ENCODE data around the gene ZCCHC18.
A peak's percentile ranks its signal among the peaks of the same experiment; 100 is the strongest.
"Not testable (repeated sequence)": the region's sequence is repeated elsewhere in the genome, so short reads cannot be mapped to it uniquely, and the experiment has no call there.

The ZCCHC18 gene

GRCh38 chrX:104112326-104112951 lies at the start of gene ZCCHC18:
ZCCHC18 (plus strand) TSS chrX:104112523; CDS start chrX:104114112, 1,589 bp downstream.
- DNase-seq, result no peak

GRCh38 chrX:104062636-104063035 lies 49.7 kb upstream of the ZCCHC18 start:
- not testable (repeated sequence) for DNase-seq

GRCh38 chrX:104075778-104076445 lies 36.4 kb upstream of the ZCCHC18 start, which contains the start of gene TMSB15C:
TMSB15C (minus strand) TSS chrX:104076236.
- not testable (repeated sequence) for DNase-seq

DNA sequence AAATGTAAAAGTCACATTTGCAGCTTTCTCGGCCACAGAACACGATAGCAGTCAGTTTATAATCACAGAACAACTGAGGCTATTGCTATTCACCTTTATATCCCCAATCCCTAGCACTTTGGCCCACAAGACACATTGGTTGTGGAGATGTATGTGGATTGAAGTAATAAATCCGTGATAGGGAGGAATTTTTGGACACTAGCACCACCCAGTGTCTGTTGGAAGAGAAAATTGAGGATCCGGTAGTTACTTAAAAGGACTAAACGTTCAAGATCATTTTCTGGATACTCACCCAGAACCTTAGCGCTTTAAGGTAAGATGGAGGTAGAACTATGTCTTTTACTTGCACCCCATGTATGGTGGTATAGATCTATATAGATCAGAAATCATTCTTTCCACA lies 34.5 kb upstream of the ZCCHC18 start:
- DNase-seq, result not testable (repeated sequence)

- no peak for DNase-seq
Measured at GRCh38 chrX:104084063-104084462, 28.3 kb upstream of the ZCCHC18 start.

DNA sequence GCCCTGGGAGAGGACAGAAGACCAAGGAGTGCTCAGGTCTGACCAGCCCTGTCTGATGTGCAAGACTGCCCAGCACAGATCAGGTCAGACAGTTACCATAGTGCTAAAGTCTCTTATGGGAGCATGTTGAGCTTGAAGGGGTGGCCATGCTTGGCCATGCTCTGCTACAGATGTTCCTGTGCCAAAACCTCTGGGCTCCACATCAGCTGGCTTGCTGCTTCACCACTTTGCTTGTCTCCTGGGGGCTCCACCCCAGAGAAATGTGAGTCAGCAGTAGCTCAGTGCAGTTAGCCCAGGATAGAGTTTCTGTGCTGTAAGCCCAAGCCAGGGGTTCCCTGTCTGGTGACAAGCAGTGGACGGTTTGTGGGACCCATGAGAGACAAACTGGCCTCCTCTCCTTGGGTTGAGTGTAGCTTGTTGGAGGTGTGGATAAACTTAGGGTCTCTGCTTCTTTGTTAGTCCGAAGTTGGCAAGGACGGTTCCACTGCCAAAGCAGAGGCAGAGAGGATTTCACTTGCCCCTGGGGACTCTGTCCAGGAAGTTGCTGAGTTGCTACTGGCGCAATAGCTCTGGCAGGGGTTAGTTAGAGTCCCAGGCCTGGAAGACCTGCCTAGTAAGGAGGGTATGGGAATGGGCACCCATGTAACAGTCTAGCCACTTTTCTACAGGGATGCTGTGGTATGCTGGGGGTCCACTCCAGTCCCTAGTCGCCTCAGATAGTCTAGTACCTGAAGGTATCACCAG lies 27.6 kb upstream of the ZCCHC18 start:
- DNase-seq, result no peak

GRCh38 chrX:104085477-104085876 lies 26.8 kb upstream of the ZCCHC18 start:
- DNase-seq, result no peak

DNA sequence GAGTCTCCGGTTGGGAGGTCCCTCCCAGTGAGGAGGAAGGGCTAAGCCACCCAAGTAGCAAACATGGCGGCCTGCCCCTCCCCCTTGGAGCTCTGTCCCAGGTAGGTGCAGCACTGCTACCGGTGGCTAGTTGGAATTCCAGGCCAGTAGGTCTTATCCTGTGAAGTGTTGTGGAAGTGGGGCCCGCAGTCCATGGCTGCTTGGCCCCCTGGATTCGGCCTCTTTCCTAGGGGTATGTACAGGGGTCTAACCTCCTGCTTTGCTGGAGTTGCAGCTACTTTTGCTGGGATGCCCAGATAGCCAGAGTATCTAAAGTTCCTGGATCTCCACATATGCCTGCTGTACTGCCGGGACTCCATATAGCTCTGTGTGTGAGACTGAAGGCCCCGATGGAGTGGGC lies 26.4 kb upstream of the ZCCHC18 start:
- no peak for DNase-seq

- DNase-seq, result peak; percentile 33
Measured at GRCh38 chrX:104098151-104098808, 14.0 kb upstream of the ZCCHC18 start.

DNA sequence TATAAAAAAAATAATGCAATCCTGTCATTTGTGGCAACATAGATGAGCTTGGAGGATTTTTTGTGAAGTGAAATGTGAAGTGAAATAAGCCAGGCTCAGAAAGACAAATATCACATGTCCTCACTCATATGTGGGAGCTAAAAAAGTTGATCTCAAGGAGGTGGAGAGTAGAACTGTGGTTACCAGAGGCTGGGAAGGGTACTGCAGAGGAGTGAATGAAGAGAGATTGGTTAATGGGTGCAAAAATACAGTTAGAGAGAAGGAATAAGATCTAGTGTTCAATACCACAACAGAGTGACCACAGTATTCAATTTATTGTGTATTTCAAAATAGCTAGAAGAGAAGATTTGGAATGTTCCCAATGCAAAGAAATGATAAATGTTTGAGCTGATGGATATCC lies 13.4 kb upstream of the ZCCHC18 start:
- no peak for DNase-seq

DNA sequence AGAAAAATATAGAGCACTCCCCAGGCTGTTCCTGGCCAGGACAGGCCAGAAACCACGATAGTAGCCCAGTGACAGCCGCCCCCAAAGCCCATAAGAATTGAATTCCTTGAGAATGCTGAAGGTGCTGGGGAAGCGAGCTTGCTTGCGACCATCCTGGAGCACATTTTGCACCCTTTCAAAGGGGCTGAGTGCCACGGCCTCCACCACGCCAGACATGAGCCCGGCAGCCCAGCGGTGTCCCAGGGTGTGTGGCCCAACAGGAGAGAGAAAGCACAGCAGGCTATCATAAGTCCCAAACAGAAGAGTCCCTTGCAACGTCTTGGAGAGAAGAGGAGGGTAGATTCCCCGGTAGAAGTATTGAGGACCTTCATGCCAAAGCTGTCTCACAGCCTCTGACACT lies 7.6 kb upstream of the ZCCHC18 start:
- DNase-seq, result no peak

DNA sequence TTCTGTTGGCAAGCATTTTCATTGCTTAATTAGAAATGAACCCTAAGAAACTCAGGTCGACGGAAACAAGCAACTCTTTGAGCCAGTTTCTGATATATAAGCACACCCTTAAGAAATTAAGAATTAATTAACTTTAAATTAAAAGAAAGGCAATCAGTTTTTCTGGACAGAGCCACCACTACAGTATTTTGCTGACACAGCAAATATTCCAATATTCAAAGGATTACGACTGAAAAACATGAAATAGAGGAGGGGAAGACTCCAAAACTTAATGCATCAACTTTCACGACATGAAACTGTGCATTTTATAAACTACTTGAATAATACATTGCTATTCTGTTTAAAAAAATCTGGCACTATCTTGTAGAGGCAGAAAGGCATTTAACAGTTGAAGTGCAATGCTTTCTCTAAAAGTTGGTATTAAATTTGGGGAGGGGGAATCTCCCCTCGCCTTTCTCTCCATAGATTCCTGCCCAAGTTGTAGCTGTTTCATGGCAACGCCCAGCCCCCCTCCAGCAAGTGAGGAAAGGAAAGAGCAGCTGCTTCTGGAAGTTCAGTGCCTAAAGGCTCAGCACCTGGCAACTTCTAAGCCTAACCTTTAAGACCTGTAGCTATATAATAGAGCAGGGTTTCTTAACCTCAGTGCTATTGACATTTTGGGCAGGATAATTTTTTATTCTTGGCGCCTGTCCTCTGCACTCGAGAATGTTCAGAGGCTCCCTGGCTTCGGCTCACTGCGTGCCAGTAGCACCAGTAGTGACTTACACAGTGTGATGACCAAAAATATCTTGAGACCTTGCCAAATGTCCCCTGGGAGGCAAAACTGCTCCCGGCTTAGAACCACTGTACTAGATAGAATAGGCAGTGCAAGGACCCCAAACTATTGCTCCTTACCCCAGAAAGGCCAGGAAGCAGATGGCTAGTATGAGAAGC lies 6.7 kb upstream of the ZCCHC18 start:
- DNase-seq, result no peak

- DNase-seq, result no peak
Measured at GRCh38 chrX:104108955-104109354, 3.4 kb upstream of the ZCCHC18 start.

DNA sequence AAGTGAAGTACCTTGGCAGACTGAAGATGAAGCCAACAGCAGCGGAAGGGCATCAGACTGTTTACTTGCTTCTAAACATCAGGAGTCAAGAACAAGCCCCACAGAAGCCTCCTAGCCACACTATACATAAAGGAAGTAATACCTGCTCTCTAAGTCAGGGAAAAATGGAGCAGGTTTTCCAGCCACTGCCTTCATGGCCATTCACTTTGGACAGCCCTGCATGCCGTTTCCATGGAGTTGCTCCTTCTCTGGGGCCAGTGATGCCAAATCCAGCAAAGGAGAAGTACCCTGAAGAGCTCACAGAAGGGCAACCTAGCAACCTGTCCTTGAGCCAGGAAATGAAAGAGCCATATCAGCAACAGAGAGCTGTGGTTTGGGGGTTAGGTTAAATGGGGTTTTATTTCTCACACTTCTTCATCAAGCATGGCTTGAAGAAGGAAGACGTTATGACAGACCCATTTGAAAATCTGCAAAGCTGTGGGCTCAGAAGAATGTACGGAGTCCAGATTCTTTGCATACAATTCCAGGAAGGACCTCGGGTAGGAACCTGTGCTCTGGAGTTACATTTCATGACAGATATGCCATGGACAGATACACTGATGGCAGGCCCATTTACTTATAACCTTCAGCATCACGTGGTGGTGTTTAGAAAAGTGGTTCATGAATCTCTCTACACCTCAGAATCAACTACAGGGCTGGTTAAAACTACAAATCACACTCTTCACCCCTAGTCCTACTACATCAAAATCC lies 1.7 kb upstream of the ZCCHC18 start:
- DNase-seq, result not testable (repeated sequence)

GRCh38 chrX:104113222-104113965 lies 1.1 kb downstream of the ZCCHC18 start:
- DNase-seq, result peak; percentile 5

GRCh38 chrX:104117759-104118158 lies 5.4 kb downstream of the ZCCHC18 start:
- no peak for DNase-seq

DNA sequence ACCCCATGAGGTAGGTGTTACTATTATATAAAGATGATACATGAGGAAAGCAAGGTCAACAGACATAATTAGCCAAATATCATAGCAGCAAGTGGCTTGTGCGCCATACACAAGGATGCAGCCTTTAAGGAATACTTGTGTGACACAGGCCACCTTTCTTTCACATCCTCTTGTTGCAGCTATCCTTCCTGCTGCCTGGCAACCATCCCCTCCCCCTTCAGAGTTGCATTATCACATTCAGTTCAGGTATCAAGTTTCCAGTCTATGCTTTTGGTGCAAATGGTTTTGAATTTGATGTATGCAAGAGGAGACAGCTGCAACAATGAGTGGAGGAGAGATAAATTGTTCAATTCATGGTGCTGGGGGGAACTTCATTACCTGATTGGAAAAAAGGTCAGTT lies 6.4 kb downstream of the ZCCHC18 start:
- no peak for DNase-seq

GRCh38 chrX:104122829-104123228 lies 10.5 kb downstream of the ZCCHC18 start:
- no peak for DNase-seq

GRCh38 chrX:104126856-104127255 lies 14.5 kb downstream of the ZCCHC18 start:
- no peak for DNase-seq

DNA sequence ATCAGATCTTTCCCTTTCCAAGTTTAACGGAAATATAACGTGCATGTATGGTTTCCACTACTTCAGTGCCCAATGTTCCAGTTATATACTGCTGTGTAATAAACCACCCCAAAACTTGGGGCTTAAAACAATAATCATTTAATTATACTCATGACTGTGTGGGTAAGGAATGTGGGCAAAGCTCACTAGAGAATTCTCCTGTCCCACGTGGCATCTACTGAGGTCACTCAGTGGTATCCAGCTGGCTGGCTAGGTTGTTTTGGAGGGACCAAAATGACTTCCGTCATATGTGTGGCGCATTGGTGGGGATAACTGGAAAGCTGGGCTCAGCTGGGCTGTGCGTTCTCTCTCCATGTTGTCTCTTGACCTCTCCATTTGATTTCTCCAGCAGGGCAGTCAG lies 18.5 kb downstream of the ZCCHC18 start:
- no peak for DNase-seq

All from NCI-H2029 (cell line).